T follicular helper cell (primary cell): ENCODE measurements around the gene FXYD2.

ENCODE experiments used
- DNase-seq: peaks from one replicate; pipeline ENCODE4 v3.0.0-alpha.2; 2020; ENCODE audit warnings: low read depth

Gene FXYD2

GRCh38 chr11:117857734-117858414 lies 33.3 kb upstream of the FXYD2 start:
- no peak for DNase-seq

- DNase-seq = no peak
Measured at GRCh38 chr11:117855912-117856651, 31.5 kb upstream of the FXYD2 start.

- no peak for DNase-seq
Measured at GRCh38 chr11:117855186-117855845, 30.8 kb upstream of the FXYD2 start.

- DNase-seq = no peak
Measured at GRCh38 chr11:117852309-117852708, 27.8 kb upstream of the FXYD2 start.

GRCh38 chr11:117851852-117852251 lies 27.3 kb upstream of the FXYD2 start:
- no peak for DNase-seq

- DNase-seq = no peak
Measured at GRCh38 chr11:117851106-117851505, 26.6 kb upstream of the FXYD2 start.

GRCh38 chr11:117849781-117850414 lies 25.4 kb upstream of the FXYD2 start:
- DNase-seq = no peak

DNA sequence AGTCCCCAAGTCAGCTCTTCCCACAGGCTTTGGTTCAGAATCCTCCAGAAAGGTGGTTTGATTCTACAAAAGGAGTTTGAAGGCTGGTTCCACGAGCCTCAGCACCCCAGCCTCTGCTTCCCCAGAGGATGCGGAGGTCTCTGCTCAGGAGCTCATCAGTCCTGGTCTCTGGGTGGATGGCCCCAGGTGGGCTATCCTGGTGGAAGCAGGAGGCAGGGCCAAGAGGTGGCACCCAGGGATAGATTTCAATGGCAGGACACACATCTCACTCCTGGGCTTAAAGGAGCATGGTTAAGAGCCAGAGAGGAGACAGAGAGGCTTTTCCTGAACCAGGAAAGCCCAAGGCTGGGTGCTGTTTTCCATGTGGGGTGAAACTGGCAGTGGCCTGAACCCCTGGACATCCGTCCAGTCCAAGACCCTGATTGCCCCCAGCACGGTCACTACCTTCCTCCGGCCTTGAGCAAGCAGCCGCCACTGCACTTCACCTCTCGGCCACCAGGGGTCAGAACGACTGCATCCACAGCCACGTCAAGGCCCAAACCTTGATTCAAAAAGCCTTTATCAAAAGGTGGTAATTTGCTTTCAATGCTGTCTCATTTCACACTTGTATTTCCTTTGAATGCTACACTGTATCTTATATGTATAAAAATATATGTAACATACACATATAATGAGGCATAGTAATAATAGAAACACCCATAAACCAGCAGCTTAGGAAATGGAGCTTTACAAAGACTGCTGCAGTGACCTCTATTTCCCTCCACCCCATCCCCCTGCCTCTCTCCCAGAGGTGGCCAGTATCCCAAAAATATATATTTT lies 19.3 kb upstream of the FXYD2 start:
- DNase-seq = peak; percentile 70

DNA sequence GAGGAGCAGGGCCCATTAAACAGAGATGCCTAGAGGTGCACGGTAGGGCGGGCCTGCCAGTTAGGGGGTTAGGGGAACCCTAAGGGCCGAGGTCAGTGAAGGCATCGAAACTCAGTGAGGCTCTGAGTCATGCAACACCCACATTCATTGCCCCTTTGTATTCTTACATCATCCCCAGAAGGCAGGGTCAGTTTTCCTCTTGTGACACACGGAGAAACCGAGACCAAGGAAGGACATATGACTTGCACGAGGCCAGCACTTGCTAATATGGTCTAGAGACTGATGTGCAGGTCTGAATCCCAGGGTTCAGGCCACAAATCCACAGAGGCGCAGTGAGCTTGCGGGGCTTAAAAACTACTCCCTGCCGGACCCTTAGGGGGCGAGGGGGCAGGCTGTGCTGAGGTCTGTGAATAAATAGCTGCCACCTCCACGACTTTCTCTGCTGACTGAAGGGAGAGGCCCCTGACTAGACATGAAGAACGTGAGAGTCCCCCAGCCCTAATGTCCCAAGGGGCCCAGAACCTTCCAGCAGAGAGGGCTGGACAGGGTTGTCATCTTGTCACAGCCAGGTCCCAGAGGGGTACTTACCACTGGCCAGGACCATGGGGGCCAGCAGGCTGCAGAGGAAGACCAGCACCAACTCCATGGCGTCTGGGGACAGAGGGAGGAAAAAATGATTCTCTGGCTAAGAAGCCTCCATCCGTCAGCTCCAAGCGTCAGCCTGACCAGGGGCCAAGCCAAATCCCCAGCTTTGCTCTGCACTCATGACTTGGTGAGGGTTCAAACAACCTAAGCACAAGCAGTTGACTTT lies 17.8 kb upstream of the FXYD2 start:
- DNase-seq = no peak

- DNase-seq = no peak
Measured at GRCh38 chr11:117841551-117842031, 17.0 kb upstream of the FXYD2 start.

- no peak for DNase-seq
Measured at GRCh38 chr11:117840881-117841550, 16.5 kb upstream of the FXYD2 start.

DNA sequence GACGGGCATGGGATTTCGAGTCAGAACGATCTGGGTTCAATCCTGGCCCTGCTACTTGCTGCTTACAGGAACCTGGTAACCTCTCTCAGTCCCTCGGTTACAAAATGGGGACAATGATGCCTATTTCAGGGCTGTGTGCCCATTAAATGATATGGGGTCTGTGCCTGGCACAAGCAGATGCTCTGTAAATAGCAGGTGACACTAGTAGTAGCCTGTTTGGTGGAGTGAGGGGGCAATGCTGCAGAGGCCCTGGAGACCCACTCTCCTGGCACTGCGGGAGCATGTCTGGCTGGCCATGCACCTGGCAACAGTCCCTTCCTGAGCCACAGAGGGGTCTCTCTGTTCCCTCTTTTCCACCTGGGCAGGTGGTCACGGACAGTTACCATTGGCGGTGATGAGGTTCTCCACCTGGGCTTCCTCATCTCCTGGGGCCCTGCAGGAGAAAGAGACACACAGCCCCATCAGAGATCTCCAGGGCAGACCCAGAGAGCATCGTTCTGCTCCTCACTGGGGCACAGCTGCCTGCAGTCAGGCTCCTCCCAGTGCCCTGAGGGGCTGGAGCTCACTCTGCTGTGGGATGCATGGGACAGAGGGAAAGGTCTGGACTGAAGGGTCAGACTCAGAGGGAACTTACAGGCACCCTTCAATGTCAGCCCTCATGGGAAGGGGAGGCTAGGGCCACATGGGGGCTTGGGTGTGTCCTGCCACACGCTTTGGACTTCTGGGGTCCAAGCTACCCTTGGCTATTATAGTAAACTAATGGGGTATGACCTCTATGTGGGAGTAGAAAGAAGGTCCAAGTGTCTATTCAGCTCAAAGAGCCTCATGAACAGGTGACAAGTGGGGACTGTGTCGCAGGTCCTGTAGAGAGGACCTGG lies 15.6 kb upstream of the FXYD2 start:
- DNase-seq = no peak

DNA sequence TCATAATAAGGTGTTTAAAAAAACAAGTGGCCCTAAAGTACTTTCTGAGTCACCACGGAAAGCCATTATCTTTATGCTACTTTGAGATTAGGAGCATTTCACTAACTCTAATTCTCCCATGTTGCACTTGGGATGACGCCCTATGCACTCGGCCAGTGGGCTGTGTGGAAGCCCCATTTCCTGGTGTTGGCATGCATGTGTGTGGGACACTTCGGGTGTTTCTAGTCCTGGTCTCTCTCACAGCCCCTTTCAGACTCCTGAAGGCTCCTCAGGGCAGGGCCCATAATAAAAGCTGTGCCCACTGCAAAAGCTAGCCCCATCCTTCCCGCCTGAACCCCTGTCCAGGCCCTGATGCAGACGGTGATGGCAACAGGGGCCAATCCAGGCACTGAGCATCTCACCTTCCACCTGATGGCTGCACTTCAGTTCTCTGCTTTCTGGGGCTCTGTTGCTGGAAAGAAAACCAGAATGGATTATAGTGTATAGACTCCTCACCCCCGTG lies 14.9 kb upstream of the FXYD2 start:
- no peak for DNase-seq

GRCh38 chr11:117838901-117839300 lies 14.4 kb upstream of the FXYD2 start:
- no peak for DNase-seq

GRCh38 chr11:117837791-117838190 lies 13.2 kb upstream of the FXYD2 start:
- no peak for DNase-seq

GRCh38 chr11:117837070-117837776 lies 12.7 kb upstream of the FXYD2 start:
- DNase-seq = no peak

DNA sequence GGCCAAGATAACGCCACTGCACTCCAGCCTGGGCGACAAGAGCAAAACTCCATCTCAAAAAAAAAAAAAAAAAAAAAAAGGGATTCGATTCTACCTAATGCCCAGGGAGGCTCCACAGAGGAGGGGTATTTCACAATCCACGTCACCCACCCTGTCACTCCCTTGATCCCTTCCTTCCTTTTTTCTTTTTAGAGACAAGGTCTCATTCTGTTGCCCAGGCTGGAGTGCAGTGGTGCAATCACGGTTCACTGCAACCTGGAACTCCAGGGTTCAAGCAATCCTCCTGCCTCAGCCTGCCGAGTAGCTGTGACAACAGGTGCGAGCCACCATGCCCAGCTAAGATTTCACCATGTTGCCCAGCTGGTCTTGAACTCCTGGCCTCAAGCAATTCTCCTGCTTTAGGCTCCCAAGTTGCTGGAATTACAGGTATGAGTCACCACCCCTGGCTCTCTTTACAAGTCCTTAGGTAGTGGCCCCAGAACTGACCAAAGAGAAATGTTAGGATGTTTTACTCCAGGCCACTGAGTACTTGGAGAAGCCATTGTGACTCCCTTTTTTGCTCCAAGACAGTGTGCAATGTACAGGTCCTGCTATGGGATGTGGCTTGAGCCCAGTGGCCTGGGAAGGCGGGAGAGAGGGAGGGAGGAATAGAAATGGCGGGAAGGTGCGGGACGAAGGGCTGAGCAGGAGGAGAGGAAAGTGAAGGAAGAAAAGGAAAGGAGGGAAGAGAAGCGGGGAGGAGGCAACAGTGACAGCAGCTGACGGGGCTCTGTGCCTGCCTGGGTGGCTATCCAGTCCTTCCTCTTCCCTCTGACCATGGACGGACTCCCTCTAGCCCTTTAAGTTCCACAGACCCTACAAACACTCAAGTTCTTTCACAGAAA lies 11.8 kb upstream of the FXYD2 start:
- DNase-seq = no peak
